Stomach (tissue), 9 donors: ENCODE measurements around the gene RNF26. TPM values are rescaled to one million over a fixed set of nuclear protein-coding genes. Genes with fewer than 3 reads are reported as not detected.
A peak's percentile ranks its signal among the peaks of the same experiment; 100 is the strongest.

Source experiments
- DNase-seq, 2 donors: peaks; one replicate each; pipeline versions ENCODE4 v3.0.0 to v3.0.0-alpha.2; 2013 to 2019
- H3K27ac ChIP-seq, 5 donors: fragments of 200-600 bp in 4 of 5; sonication (generic) in 4 of 5; one replicate each; pipeline ENCODE4 v1.5.1; 2013 to 2019; ENCODE audit warnings: mild to moderate bottlenecking in 1 of 5, moderate library complexity in 1 of 5
- H3K27me3 ChIP-seq, 3 donors: fragments of 200-600 bp; sonication (generic); one replicate each; pipeline ENCODE4 v1.5.1; 2017 to 2019; ENCODE audit warnings: mixed run types in 1 of 3
- H3K36me3 ChIP-seq, 4 donors: fragments of 200-600 bp; sonication (generic); 1 replicate in 3 of 4; 2 replicates in 1 of 4; pipeline ENCODE4 v1.5.1; 2016 to 2019
- H3K4me1 ChIP-seq, 4 donors: fragments of 200-600 bp; sonication (generic); one replicate each; pipeline ENCODE4 v1.5.1; 2016 to 2019
- H3K4me3 ChIP-seq, 4 donors: fragments of 200-600 bp; sonication (generic) in 3 of 4; one replicate each; pipeline ENCODE4 v1.5.1; 2016 to 2019; ENCODE audit warnings: mild to moderate bottlenecking in 1 of 4
- H3K9me3 ChIP-seq, 4 donors: fragments of 200-600 bp; sonication (generic); one replicate each; pipeline ENCODE4 v1.5.1; 2016 to 2019
- EP300 ChIP-seq: sonication (generic); formaldehyde crosslinking; IDR thresholded peaks from one replicate; pipeline ENCODE4 v1.6.1; 2017; ENCODE audit warnings: antibody characterized with exemption
- POLR2A ChIP-seq, 4 donors: fragments of 450-650 bp; IDR thresholded peaks; one replicate each; pipeline ENCODE4 v1.6.1; 2016; ENCODE audit warnings: antibody characterized with exemption in 4 of 4, control low read depth in 2 of 4, mild to moderate bottlenecking in 1 of 4, moderate library complexity in 1 of 4
- POLR2AphosphoS5 ChIP-seq, 3 donors: sonication (generic); formaldehyde crosslinking; IDR thresholded peaks; one replicate each; pipeline ENCODE4 v1.6.1; 2016; ENCODE audit warnings: antibody characterized with exemption in 3 of 3
- WGBS, 5 donors: extraction: QIAGEN DNeasy Blood & Tissue Kit in 3 of 5; methylation state at CpG; one replicate each; pipeline versions ENCODE4 v1.1.5 to v1.1.7; 2013 to 2018; 5-methylcytosine and 5-hydroxymethylcytosine counted together
- intact Hi-C: fragments of 100-400 bp; cut with DNase I; formaldehyde crosslinking; loops from one replicate; pipeline ENCODE4 v1.15.1; 2023; ENCODE audit warnings: low total_unique reads
- polyA plus RNA-seq, 3 donors: library from polyadenylated mRNA; stranded (reverse); fragments of 200-250 nt; gene quantifications; one replicate each; pipeline ENCODE4 v1.2.3, GENCODE V29; 2013
- total RNA-seq, 5 donors: library from RNA; depleted of rRNA; stranded (reverse); fragments of >200 nt; gene quantifications; one replicate each; pipeline versions ENCODE4 v1.1.0 to v1.2.3, GENCODE V29; 2014 to 2016
- TF ChIP-seq, protein P1 (sequence below), 7 experiments: fragments of 450-650 bp in 4 of 7; fragments of 200-600 bp in 3 of 7; sonication (generic) in 3 of 7; IDR thresholded peaks; one replicate each; pipeline ENCODE4 v1.5.1; 2016 to 2019; ENCODE audit warnings: antibody characterized with exemption in 7 of 7, control low read depth in 2 of 7, mild to moderate bottlenecking in 1 of 7
- donor health status: healthy with polysubstance abuse.
- donor health status: Bipolar disorder and iron deficiency.
- donor health status: healthy.

Gene RNF26
- total and polyA plus RNA-seq, 8 donors = 1.3 to 45.8 (median 10.3) TPM; not detected in 1

- no peaks in the 10 kb centered on the region for H3K36me3 ChIP-seq
- 44 to 55% (median 51%) methylated on average over 8 of the region's 8 CpGs for WGBS, 5 donors
- H3K4me1 ChIP-seq = peaks cover 66 to 95% (median 78%) of the 10 kb centered on the region in 4 donors
- no peak overlapping the region for H3K4me3 ChIP-seq
- intact Hi-C loops = no loop called here
- DNase-seq = peak in 1 of 2 donors; percentile 59
- no peak for TF ChIP-seq POLR2A (IDR thresholded peaks at IDR 0.05)
- peak in 1 of 3 donors; percentile 32 for TF ChIP-seq POLR2AphosphoS5 (IDR thresholded peaks at IDR 0.05)
- TF ChIP-seq, protein P1, sequence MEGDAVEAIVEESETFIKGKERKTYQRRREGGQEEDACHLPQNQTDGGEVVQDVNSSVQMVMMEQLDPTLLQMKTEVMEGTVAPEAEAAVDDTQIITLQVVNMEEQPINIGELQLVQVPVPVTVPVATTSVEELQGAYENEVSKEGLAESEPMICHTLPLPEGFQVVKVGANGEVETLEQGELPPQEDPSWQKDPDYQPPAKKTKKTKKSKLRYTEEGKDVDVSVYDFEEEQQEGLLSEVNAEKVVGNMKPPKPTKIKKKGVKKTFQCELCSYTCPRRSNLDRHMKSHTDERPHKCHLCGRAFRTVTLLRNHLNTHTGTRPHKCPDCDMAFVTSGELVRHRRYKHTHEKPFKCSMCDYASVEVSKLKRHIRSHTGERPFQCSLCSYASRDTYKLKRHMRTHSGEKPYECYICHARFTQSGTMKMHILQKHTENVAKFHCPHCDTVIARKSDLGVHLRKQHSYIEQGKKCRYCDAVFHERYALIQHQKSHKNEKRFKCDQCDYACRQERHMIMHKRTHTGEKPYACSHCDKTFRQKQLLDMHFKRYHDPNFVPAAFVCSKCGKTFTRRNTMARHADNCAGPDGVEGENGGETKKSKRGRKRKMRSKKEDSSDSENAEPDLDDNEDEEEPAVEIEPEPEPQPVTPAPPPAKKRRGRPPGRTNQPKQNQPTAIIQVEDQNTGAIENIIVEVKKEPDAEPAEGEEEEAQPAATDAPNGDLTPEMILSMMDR (IDR thresholded peaks at IDR 0.05) = peak in 3 of 7 experiments; percentile 6 to 37 (median 14)
- TF ChIP-seq EP300 = no peak
- no peaks in the 10 kb centered on the region for H3K9me3 ChIP-seq
- H3K27me3 ChIP-seq = no peaks in the 10 kb centered on the region
- H3K27ac ChIP-seq = peak overlapping the region in 3 of 5 donors; percentile 79 to 93 (median 80)
Observed at GRCh38 chr11:119371778-119372182, 37.5 kb downstream of the RNF26 start.

DNA sequence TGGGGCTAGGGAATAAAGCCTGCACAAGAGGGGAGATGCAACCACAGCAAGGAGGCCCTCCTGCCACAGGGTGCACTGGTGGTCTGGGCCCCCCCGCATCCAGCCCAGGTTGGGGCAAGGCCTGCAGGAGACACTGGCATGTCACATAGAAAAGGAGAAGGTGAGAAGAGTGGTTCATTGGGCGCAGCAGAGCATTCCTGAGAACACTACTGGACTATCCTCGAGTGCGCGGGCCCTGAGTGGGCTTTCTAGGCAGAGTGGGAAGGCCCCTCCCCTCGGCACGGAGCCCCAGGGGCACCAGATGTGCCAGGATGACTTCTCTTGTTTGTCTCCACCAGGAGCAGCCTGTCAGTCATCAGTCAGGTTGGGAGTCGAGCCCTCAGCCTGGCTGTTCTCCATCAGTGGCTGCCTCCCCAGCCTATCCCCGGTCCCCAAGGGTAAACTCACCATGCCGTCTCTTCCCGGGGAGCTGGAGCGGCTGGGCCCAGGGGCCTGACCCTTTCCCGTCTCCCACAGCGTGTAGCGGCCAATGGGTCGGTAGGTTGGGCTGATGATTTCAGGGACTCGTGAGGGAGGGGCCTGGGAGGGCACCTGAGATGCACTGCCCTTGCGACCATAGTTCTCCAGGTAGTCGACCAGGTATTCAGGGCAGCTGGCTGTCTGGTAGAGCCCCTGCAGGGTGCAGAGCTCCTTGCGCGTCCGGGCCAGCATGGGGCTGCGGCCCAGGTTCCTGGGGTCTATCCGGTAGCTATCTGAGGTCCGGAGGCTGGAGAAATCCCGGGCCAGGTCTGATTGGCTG is 38.1 kb downstream of the RNF26 start:
- TF ChIP-seq, protein P1 (IDR thresholded peaks at IDR 0.05) = no peak
- TF ChIP-seq POLR2AphosphoS5 (IDR thresholded peaks at IDR 0.05) (no peak), EP300 (no peak)
- intact Hi-C loops = no loop called here
- Histone ChIP-seq H3K9me3 (no peaks in the 10 kb centered on the region), H3K27me3 (no peaks in the 10 kb centered on the region), H3K27ac (peak overlapping the region in 3 of 5 donors; percentile 10 to 93 (median 79)), H3K4me3 (no peak overlapping the region), H3K36me3 (no peaks in the 10 kb centered on the region), H3K4me1 (peaks cover 64 to 95% (median 78%) of the 10 kb centered on the region in 4 donors)
- WGBS, 5 donors = 87 to 98% (median 91%) methylated on average over 13 to 26 of the region's 26 CpGs
- no peak for DNase-seq

- Histone ChIP-seq H3K27ac (peak overlapping the region in 1 of 5 donors; percentile 93), H3K4me1 (peaks cover 57 to 95% (median 73%) of the 10 kb centered on the region in 4 donors), H3K9me3 (no peaks in the 10 kb centered on the region), H3K27me3 (no peaks in the 10 kb centered on the region), H3K4me3 (no peak overlapping the region), H3K36me3 (no peaks in the 10 kb centered on the region)
- intact Hi-C loops = no loop called here
- WGBS, 5 donors = 79 to 89% (median 83%) methylated on average over 21 to 23 of the region's 23 CpGs
- TF ChIP-seq EP300 (no peak), POLR2A (IDR thresholded peaks at IDR 0.05) (no peak), POLR2AphosphoS5 (IDR thresholded peaks at IDR 0.05) (no peak)
- TF ChIP-seq, protein P1 (IDR thresholded peaks at IDR 0.05) = no peak
- peak in 1 of 2 donors; percentile 35 for DNase-seq
Observed at GRCh38 chr11:119373059-119373920, 39.0 kb downstream of the RNF26 start.

- intact Hi-C loops = no loop called here
Observed at GRCh38 chr11:119373921-119374631, 39.7 kb downstream of the RNF26 start.

More at GRCh38 chr11:119373921-119374631, 39.7 kb downstream of the RNF26 start:
- TF ChIP-seq, protein P1 (IDR thresholded peaks at IDR 0.05) = peak in 5 of 7 experiments; percentile 84 to 96 (median 89)
- TF ChIP-seq EP300 (no peak), POLR2AphosphoS5 (IDR thresholded peaks at IDR 0.05) (peak in 1 of 3 donors; percentile 34)
- Histone ChIP-seq H3K4me1 (peaks cover 49 to 95% (median 69%) of the 10 kb centered on the region in 4 donors), H3K36me3 (no peaks in the 10 kb centered on the region), H3K27me3 (no peaks in the 10 kb centered on the region), H3K4me3 (no peak overlapping the region), H3K27ac (peak overlapping the region in 3 of 5 donors; percentile 81 to 93 (median 81)), H3K9me3 (no peaks in the 10 kb centered on the region)
- DNase-seq = peak; percentile 83 to 92
- 44 to 57% (median 56%) methylated on average over 5 of the region's 5 CpGs for WGBS, 5 donors
